ENCODE data around the gene ZNF221.

ZNF221 gene

DNA sequence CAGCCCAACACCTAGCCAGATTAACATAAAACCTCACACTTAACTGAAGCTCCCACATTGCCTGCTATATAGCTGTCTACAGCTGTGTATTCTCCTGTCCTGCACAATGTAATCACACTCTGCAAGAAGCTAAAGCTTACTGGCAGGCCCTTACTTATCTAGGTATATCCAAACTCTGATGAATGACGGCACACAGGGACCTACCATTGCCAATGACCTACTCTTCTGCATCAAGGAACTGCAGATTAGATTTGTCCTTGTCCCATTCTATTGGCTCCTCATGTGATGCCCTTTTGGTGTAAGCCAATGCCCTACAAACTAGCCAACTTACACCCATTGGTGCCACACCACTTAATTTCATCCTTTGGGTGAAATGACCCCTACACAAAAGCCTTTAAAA lies 42.4 kb upstream of the ZNF221 start:
- no peak for TF ChIP-seq CTCF (IDR thresholded peaks at IDR 0.05; ENCODE audit: low read depth, low read length)
- H3K4me3 ChIP-seq (ENCODE audit: low read depth, low read length), result no peak overlapping the region
- no peak overlapping the region for H3K27ac ChIP-seq
- no peak for DNase-seq
- H3K9me3 ChIP-seq (ENCODE audit: severe bottlenecking), result peaks cover 5% of the 10 kb centered on the region
- peaks cover 25% of the 10 kb centered on the region for H3K36me3 ChIP-seq
- no peaks in the 10 kb centered on the region for H3K27me3 ChIP-seq (ENCODE audit: insufficient read depth, low read depth, severe bottlenecking)

GRCh38 chr19:43910884-43911283 lies 40.1 kb upstream of the ZNF221 start:
- Histone ChIP-seq H3K27me3 (ENCODE audit: insufficient read depth, low read depth, severe bottlenecking) (no peaks in the 10 kb centered on the region), H3K9me3 (ENCODE audit: severe bottlenecking) (peaks cover 23% of the 10 kb centered on the region), H3K36me3 (peaks cover 47% of the 10 kb centered on the region), H3K4me3 (ENCODE audit: low read depth, low read length) (no peak overlapping the region), H3K27ac (no peak overlapping the region)
- no peak for DNase-seq
- no peak for TF ChIP-seq CTCF (IDR thresholded peaks at IDR 0.05; ENCODE audit: low read depth, low read length)

DNA sequence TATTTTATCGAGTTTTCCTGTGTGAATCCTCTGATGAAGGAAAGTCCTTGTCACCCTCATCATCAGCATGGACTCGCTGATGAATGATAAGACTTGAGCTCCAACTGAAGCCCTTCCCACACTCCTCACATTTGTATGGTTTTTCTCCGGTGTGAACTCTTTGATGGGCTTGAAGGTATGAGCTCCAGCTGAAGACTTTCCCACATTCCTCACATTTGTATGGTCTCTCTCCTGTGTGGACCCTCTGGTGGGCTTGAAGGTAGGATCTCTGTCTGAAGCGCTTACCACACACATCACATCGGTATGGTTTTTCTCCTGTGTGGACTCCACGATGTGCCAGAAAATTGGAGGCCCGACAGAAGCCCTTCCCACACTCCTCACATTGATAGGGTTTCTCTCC lies 37.6 kb upstream of the ZNF221 start:
- TF ChIP-seq CTCF (IDR thresholded peaks at IDR 0.05; ENCODE audit: low read depth, low read length), result no peak
- no peak overlapping the region for H3K4me3 ChIP-seq (ENCODE audit: low read depth, low read length)
- H3K36me3 ChIP-seq, result peaks cover 62% of the 10 kb centered on the region
- H3K27ac ChIP-seq, result no peak overlapping the region
- DNase-seq, result no peak
- no peaks in the 10 kb centered on the region for H3K27me3 ChIP-seq (ENCODE audit: insufficient read depth, low read depth, severe bottlenecking)
- H3K9me3 ChIP-seq (ENCODE audit: severe bottlenecking), result peaks cover 23% of the 10 kb centered on the region

GRCh38 chr19:43914051-43914450 lies 37.0 kb upstream of the ZNF221 start:
- Histone ChIP-seq H3K36me3 (peaks cover 69% of the 10 kb centered on the region), H3K9me3 (ENCODE audit: severe bottlenecking) (peaks cover 23% of the 10 kb centered on the region), H3K27me3 (ENCODE audit: insufficient read depth, low read depth, severe bottlenecking) (no peaks in the 10 kb centered on the region), H3K27ac (no peak overlapping the region), H3K4me3 (ENCODE audit: low read depth, low read length) (no peak overlapping the region)
- TF ChIP-seq CTCF (IDR thresholded peaks at IDR 0.05; ENCODE audit: low read depth, low read length), result no peak
- no peak for DNase-seq

DNA sequence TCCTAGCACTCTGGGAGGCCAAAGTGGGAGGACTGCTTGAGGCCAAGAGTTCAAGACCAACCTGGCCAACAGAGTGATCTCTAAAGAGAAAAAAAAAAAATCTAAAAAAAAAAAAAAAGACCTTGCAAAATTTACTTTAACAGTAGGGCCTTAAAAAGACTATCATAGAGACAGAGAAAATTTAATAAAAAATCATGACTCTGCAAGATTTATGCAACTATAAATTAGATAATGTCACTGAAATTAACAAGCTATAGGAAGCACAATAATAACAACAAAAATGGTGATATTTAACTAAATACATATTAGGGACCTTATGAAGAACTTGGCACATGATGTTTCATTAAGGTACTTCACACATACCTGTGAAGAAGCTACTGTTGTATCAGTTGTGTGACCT lies 27.2 kb upstream of the ZNF221 start:
- no peaks in the 10 kb centered on the region for H3K9me3 ChIP-seq (ENCODE audit: severe bottlenecking)
- no peak for DNase-seq
- no peak for TF ChIP-seq CTCF (IDR thresholded peaks at IDR 0.05; ENCODE audit: low read depth, low read length)
- H3K4me3 ChIP-seq (ENCODE audit: low read depth, low read length), result no peak overlapping the region
- H3K36me3 ChIP-seq, result peaks cover 82% of the 10 kb centered on the region
- H3K27me3 ChIP-seq (ENCODE audit: insufficient read depth, low read depth, severe bottlenecking), result no peaks in the 10 kb centered on the region
- H3K27ac ChIP-seq, result no peak overlapping the region

DNA sequence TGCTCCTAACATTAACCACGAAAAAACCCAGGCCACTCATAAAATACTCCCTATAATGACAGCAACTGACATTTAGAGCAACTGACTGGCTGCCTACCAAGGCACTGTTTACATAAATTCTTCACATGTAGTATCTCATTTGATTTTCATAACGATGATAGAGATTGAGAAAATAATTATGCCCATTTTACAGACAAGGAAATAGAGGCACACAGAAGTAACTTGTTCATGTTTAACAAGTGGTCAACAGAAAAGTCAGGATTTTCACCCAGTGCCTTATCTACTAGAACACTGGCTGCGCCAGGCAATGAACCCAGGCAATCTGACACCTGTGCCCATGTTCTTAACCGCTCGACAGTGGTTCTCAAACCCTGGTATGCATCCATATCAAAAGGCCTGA lies 22.2 kb upstream of the ZNF221 start:
- H3K27me3 ChIP-seq (ENCODE audit: insufficient read depth, low read depth, severe bottlenecking), result no peaks in the 10 kb centered on the region
- H3K36me3 ChIP-seq, result peaks cover 87% of the 10 kb centered on the region
- DNase-seq, result no peak
- H3K4me3 ChIP-seq (ENCODE audit: low read depth, low read length), result no peak overlapping the region
- no peak overlapping the region for H3K27ac ChIP-seq
- no peak for TF ChIP-seq CTCF (IDR thresholded peaks at IDR 0.05; ENCODE audit: low read depth, low read length)
- H3K9me3 ChIP-seq (ENCODE audit: severe bottlenecking), result no peaks in the 10 kb centered on the region

Data from WERI-Rb-1 (cell line).